Vagina (tissue), 2 donors: ENCODE measurements around the gene GPX7.

Experiments
- POLR2A ChIP-seq, 2 donors: fragments of 450-650 bp; IDR thresholded peaks; one replicate each; pipeline ENCODE4 v1.6.1; 2017; ENCODE audit warnings: antibody characterized with exemption in 2 of 2, mild to moderate bottlenecking in 2 of 2, moderate library complexity in 2 of 2
- POLR2AphosphoS5 ChIP-seq, 2 donors: sonication (generic); formaldehyde crosslinking; IDR thresholded peaks; one replicate each; pipeline ENCODE4 v1.9.0; 2017; ENCODE audit warnings: antibody characterized with exemption in 2 of 2, mild to moderate bottlenecking in 2 of 2, low read depth in 1 of 2; ENCODE audit not compliant: insufficient read depth in 1 of 2
- TF ChIP-seq, protein P1 (sequence below), 3 experiments: fragments of 450-650 bp in 2 of 3; fragments of 200-600 bp in 1 of 3; sonication (generic) in 1 of 3; IDR thresholded peaks; one replicate each; pipeline ENCODE4 v1.5.1; 2017 to 2019; ENCODE audit warnings: antibody characterized with exemption in 3 of 3, mild to moderate bottlenecking in 2 of 3, moderate library complexity in 2 of 3

DNA sequence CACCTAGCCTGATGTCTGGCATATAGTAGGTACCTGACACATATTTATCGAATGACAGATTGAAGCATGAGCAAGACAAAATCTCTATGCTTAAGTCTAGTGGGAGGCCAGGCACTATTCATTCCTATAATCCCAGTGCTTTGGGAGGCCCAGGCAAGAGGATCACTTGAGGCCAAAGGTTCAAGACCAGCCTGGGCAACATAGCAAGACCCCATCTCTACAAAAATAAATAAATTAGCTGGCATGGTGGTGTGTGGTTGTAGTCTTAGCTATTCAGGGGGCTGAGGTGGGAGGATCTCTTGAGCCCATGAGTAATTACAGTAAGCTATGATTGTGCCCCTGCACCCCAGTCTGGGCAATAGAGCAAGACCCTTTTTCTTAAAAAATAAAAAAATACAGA lies 26.1 kb upstream of the GPX7 start:
- TF ChIP-seq, protein P1, sequence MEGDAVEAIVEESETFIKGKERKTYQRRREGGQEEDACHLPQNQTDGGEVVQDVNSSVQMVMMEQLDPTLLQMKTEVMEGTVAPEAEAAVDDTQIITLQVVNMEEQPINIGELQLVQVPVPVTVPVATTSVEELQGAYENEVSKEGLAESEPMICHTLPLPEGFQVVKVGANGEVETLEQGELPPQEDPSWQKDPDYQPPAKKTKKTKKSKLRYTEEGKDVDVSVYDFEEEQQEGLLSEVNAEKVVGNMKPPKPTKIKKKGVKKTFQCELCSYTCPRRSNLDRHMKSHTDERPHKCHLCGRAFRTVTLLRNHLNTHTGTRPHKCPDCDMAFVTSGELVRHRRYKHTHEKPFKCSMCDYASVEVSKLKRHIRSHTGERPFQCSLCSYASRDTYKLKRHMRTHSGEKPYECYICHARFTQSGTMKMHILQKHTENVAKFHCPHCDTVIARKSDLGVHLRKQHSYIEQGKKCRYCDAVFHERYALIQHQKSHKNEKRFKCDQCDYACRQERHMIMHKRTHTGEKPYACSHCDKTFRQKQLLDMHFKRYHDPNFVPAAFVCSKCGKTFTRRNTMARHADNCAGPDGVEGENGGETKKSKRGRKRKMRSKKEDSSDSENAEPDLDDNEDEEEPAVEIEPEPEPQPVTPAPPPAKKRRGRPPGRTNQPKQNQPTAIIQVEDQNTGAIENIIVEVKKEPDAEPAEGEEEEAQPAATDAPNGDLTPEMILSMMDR (IDR thresholded peaks at IDR 0.05): no peak
- TF ChIP-seq POLR2A (IDR thresholded peaks at IDR 0.05) (no peak), POLR2AphosphoS5 (IDR thresholded peaks at IDR 0.05; ENCODE audit: insufficient read depth in 1 of 2, low read depth in 1 of 2) (no peak)
